Activated T-helper 9 cell treated with anti-CD3 and anti-CD28 coated beads, Interleukin-2, amount 50 U/mL, for 16 hours (primary cell): ENCODE measurements around the gene SEMA4D.

Source experiments
- DNase-seq: peaks from one replicate; pipeline ENCODE4 v3.0.0-alpha.2; 2020; ENCODE audit warnings: low read depth

SEMA4D gene

GRCh38 chr9:89410641-89411350 lies 87.1 kb downstream of the SEMA4D start:
- DNase-seq = peak; percentile 55

- no peak for DNase-seq
Measured at GRCh38 chr9:89410022-89410421, 87.9 kb downstream of the SEMA4D start.

GRCh38 chr9:89409466-89409865 lies 88.4 kb downstream of the SEMA4D start:
- no peak for DNase-seq

GRCh38 chr9:89408628-89409101 lies 89.2 kb downstream of the SEMA4D start:
- peak; percentile 47 for DNase-seq

- DNase-seq = no peak
Measured at GRCh38 chr9:89407070-89407469, 90.8 kb downstream of the SEMA4D start.

GRCh38 chr9:89405826-89406225 lies 92.1 kb downstream of the SEMA4D start:
- DNase-seq = no peak

GRCh38 chr9:89404074-89404473 lies 93.8 kb downstream of the SEMA4D start:
- no peak for DNase-seq

GRCh38 chr9:89402695-89403427 lies 95.1 kb downstream of the SEMA4D start:
- DNase-seq = no peak

GRCh38 chr9:89400403-89401116 lies 97.4 kb downstream of the SEMA4D start:
- no peak for DNase-seq

- no peak for DNase-seq
Measured at GRCh38 chr9:89398621-89399020, 99.3 kb downstream of the SEMA4D start.

GRCh38 chr9:89397471-89397870 lies 100.4 kb downstream of the SEMA4D start:
- DNase-seq = no peak

- no peak for DNase-seq
Measured at GRCh38 chr9:89395931-89396710, 101.8 kb downstream of the SEMA4D start.

- no peak for DNase-seq
Measured at GRCh38 chr9:89394412-89394811, 103.5 kb downstream of the SEMA4D start.

GRCh38 chr9:89391585-89391984 lies 106.3 kb downstream of the SEMA4D start:
- DNase-seq = no peak

- no peak for DNase-seq
Measured at GRCh38 chr9:89390578-89391116, 107.3 kb downstream of the SEMA4D start.

GRCh38 chr9:89390068-89390555 lies 107.8 kb downstream of the SEMA4D start:
- DNase-seq = no peak

- no peak for DNase-seq
Measured at GRCh38 chr9:89388868-89389177, 109.1 kb downstream of the SEMA4D start.

GRCh38 chr9:89388084-89388867 lies 109.6 kb downstream of the SEMA4D start:
- DNase-seq = no peak

- DNase-seq = no peak
Measured at GRCh38 chr9:89387197-89387849, 110.6 kb downstream of the SEMA4D start.

GRCh38 chr9:89386797-89387196 lies 111.1 kb downstream of the SEMA4D start:
- no peak for DNase-seq
